A549 (cell line): ENCODE data around the gene GTF2IRD1. TPM values are rescaled to one million over a fixed set of nuclear protein-coding genes. Genes with fewer than 3 reads are reported as not detected.
"Not testable (repeated sequence)": the region's sequence is repeated elsewhere in the genome, so short reads cannot be mapped to it uniquely, and the experiment has no call there.

ENCODE experiments used
- ATAC-seq, 2 experiments: fragments of 200-7000 bp in 1 of 2; fragments of >200 bp in 1 of 2; cut with Nextera tagmentation in 1 of 2; cut with Tn5 transposase in 1 of 2; 3 replicates each; pipeline versions ENCODE4 v1.8.0 to v1.9.1; 2018 to 2020; ENCODE audit warnings: mild to moderate bottlenecking in 1 of 2, moderate library complexity in 1 of 2
- CTCF ChIA-PET: fragments of 300-600 bp; sonication (Branson Sonifier 250); formaldehyde crosslinking; extraction: SDS; loops from one replicate; lab custom pipeline; 2021; ENCODE audit warnings: antibody characterized with exemption, inconsistent platforms; lab: Yijun Ruan, JAX
- POLR2A ChIA-PET: fragments of 350-600 bp; formaldehyde crosslinking; extraction: SDS; loops from one replicate; lab custom pipeline; 2021; ENCODE audit warnings: antibody characterized with exemption, inconsistent platforms; lab: Yijun Ruan, JAX
- DNase-seq, 2 experiments: peaks; one replicate each; pipeline versions ENCODE4 v3.0.0 to v3.0.0-alpha.2; 2011 to 2016; ENCODE audit warnings: low read depth in 1 of 2, low spot score in 1 of 2
- FAIRE-seq: peaks from 2 replicates; lab custom pipeline; 2011; peaks lifted over from hg19 to GRCh38; lab: Jason Lieb, UNC
- H3K27ac ChIP-seq, 2 experiments: fragments of >200 bp; sonication (Bioruptor Twin); formaldehyde crosslinking; 3 replicates each; pipeline ENCODE4 v1.5.1; 2016 to 2017
- H3K4me1 ChIP-seq: fragments of >200 bp; sonication (Bioruptor Twin); formaldehyde crosslinking; 3 replicates; pipeline ENCODE4 v1.6.1; 2016
- H3K4me2 ChIP-seq: fragments of >200 bp; sonication (Bioruptor Twin); formaldehyde crosslinking; 3 replicates; pipeline ENCODE4 v1.6.1; 2016
- H3K4me3 ChIP-seq: fragments of >200 bp; sonication (Bioruptor Twin); formaldehyde crosslinking; 3 replicates; pipeline ENCODE4 v1.5.1; 2016
- H3K9me3 ChIP-seq: fragments of >200 bp; sonication (Bioruptor Twin); formaldehyde crosslinking; 3 replicates; pipeline ENCODE4 v1.6.1; 2016
- CEBPB ChIP-seq, 2 experiments: fragments of >200 bp in 1 of 2; sonication (Bioruptor Twin) in 1 of 2; formaldehyde crosslinking in 1 of 2; IDR thresholded peaks; 2 replicates each; pipeline ENCODE4 v1.6.1; 2012 to 2016
- EHF ChIP-seq: fragments of 250-450 bp; sonication (Bioruptor Pico); IDR thresholded peaks from 2 replicates; pipeline ENCODE4 v1.5.0; 2020; ENCODE audit warnings: mild to moderate bottlenecking
- EHMT2 ChIP-seq: fragments of 200-600 bp; sonication (generic); IDR thresholded peaks from 2 replicates; pipeline ENCODE4 v1.6.1; 2016; ENCODE audit warnings: antibody characterized with exemption, low read depth, mild to moderate bottlenecking, moderate library complexity
- EP300 ChIP-seq, 2 experiments: fragments of >200 bp; sonication (Bioruptor Twin); formaldehyde crosslinking; IDR thresholded peaks; 2 replicates in 1 of 2; 3 replicates in 1 of 2; pipeline ENCODE4 v1.6.1; 2016 to 2017
- ESRRA ChIP-seq: fragments of 150-350 bp; IDR thresholded peaks from 2 replicates; pipeline ENCODE4 v1.6.1; 2014; ENCODE audit warnings: mild to moderate bottlenecking, low read length, borderline replicate concordance
- HDAC2 ChIP-seq: fragments of 200-600 bp; sonication (generic); IDR thresholded peaks from 2 replicates; pipeline ENCODE4 v1.6.1; 2016
- HOXB13 ChIP-seq: fragments of 250-450 bp; sonication (Bioruptor Pico); IDR thresholded peaks from 2 replicates; pipeline ENCODE4 v1.5.0; 2020; ENCODE audit warnings: low read depth, mild to moderate bottlenecking, moderate library complexity
- JUN ChIP-seq, 2 experiments: fragments of >200 bp; sonication (Bioruptor Twin); formaldehyde crosslinking; IDR thresholded peaks; 2 replicates in 1 of 2; 3 replicates in 1 of 2; pipeline ENCODE4 v1.6.1; 2016 to 2017
- MYC ChIP-seq: IDR thresholded peaks from 2 replicates; pipeline ENCODE4 v1.6.1; 2012; ENCODE audit warnings: mild to moderate bottlenecking, inconsistent platforms, low read length, improper control_type of control experiment, borderline replicate concordance
- POLR2A ChIP-seq: IDR thresholded peaks from 2 replicates; pipeline ENCODE4 v1.6.1; 2012; ENCODE audit warnings: mild to moderate bottlenecking, low read length
- RFX5 ChIP-seq: fragments of 450-650 bp; IDR thresholded peaks from 2 replicates; pipeline ENCODE4 v1.7.1; 2014; ENCODE audit warnings: antibody characterized with exemption, mild to moderate bottlenecking, moderate library complexity
- SREBF2 ChIP-seq: fragments of 450-650 bp; IDR thresholded peaks from 2 replicates; pipeline ENCODE4 v1.6.1; 2014; ENCODE audit warnings: mild to moderate bottlenecking, moderate library complexity
- WGBS: methylation state at CpG from one replicate; pipeline ENCODE4 v1.1.6; 2017; ENCODE audit errors: missing lambda C conversion rate; 5-methylcytosine and 5-hydroxymethylcytosine counted together
- polyA plus RNA-seq, 4 experiments: library from polyadenylated mRNA; depleted of rRNA in 3 of 4; stranded (reverse); fragments of >200 nt; fragmentation: RNase III in 1 of 4; extraction: RNeasy Plus Mini Kit Qiagen cat#74134 plus additional on column Dnase treatment in 1 of 4; gene quantifications; 2 replicates in 3 of 4; 3 replicates in 1 of 4; pipeline ENCODE4 v1.2.3, GENCODE V29; 2011 to 2017
- TF ChIP-seq, protein P1 (sequence below): fragments of >200 bp; sonication (Bioruptor Twin); formaldehyde crosslinking; IDR thresholded peaks from 3 replicates; pipeline ENCODE4 v1.5.1; 2016
- TF ChIP-seq, protein P2 (sequence below): fragments of >200 bp; sonication (Bioruptor Twin); formaldehyde crosslinking; IDR thresholded peaks from 2 replicates; pipeline ENCODE4 v1.6.1; 2016

Gene GTF2IRD1
- polyA plus RNA-seq, 2 of the 4 experiments (the other 2 are of a cell fraction), result 19.9 to 20.5 TPM

GRCh38 chr7:74429153-74429747 is 24.5 kb upstream of the GTF2IRD1 start:
- 43% methylated on average over 17 of the region's 17 CpGs for WGBS
- Histone ChIP-seq H3K27ac (peak overlapping the region; percentile 69 to 80), H3K4me2 (peak overlapping the region; percentile 78), H3K9me3 (no peaks in the 10 kb centered on the region), H3K4me3 (no peak overlapping the region), H3K4me1 (peaks cover 21% of the 10 kb centered on the region)
- POLR2A ChIA-PET, result no interaction called here
- DNase-seq, result peak in 1 of 2 experiments; percentile 64
- TF ChIP-seq, protein P1, sequence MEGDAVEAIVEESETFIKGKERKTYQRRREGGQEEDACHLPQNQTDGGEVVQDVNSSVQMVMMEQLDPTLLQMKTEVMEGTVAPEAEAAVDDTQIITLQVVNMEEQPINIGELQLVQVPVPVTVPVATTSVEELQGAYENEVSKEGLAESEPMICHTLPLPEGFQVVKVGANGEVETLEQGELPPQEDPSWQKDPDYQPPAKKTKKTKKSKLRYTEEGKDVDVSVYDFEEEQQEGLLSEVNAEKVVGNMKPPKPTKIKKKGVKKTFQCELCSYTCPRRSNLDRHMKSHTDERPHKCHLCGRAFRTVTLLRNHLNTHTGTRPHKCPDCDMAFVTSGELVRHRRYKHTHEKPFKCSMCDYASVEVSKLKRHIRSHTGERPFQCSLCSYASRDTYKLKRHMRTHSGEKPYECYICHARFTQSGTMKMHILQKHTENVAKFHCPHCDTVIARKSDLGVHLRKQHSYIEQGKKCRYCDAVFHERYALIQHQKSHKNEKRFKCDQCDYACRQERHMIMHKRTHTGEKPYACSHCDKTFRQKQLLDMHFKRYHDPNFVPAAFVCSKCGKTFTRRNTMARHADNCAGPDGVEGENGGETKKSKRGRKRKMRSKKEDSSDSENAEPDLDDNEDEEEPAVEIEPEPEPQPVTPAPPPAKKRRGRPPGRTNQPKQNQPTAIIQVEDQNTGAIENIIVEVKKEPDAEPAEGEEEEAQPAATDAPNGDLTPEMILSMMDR, result no peak
- TF ChIP-seq, protein P2, sequence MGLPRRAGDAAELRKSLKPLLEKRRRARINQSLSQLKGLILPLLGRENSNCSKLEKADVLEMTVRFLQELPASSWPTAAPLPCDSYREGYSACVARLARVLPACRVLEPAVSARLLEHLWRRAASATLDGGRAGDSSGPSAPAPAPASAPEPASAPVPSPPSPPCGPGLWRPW, result peak; percentile 32; the same call in 1 of the 2 replicates
- peak in 1 of 2 experiments; percentile 52; a peak in 1 of 4 replicates for TF ChIP-seq CEBPB (IDR thresholded peaks at IDR 0.05)
- no peak for TF ChIP-seq POLR2A
- no peak for TF ChIP-seq MYC
- no peak for TF ChIP-seq EHMT2
- TF ChIP-seq EHF (CRISPR knock-in tag), result no peak
- no peak for TF ChIP-seq SREBF2
- TF ChIP-seq JUN (IDR thresholded peaks at IDR 0.05), result no peak
- peak; percentile 31; the same call in 1 of the 2 replicates for TF ChIP-seq HOXB13 (CRISPR knock-in tag)
- ATAC-seq, result peak; percentile 61 to 67
- FAIRE-seq, result no peak
- CTCF ChIA-PET, result interaction anchor here (0.6 to 6.8 kb wide), 12 partner anchors 9 to 1335 kb away, joined by 3 to 49 read pairs (median 4); no protein-coding TSS in a partner anchor

DNA sequence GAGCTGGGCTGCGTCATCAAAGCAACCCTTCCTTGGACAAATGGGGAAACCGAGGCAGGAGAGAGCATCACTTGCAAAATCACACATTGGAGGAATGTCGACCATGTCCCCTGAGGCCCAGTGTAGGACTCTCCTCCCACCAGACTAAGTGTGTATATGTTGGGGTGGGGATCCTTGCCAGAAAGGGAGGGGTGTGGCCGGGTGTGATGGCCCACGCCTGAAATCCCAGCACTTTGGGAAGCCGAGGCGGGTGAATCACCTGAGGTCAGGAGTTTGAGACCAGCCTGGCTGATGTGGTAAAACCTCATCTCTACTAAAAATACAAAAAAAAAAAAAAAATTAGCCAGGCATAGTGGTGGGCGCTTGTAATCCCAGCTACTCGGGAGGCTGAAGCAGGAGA is 23.3 kb upstream of the GTF2IRD1 start:
- ATAC-seq, H3K9me3 ChIP-seq, H3K4me2 ChIP-seq, POLR2A ChIA-PET, FAIRE-seq, DNase-seq, H3K4me3 ChIP-seq: not testable (repeated sequence)
- Histone ChIP-seq H3K4me1 (peaks cover 27% of the 10 kb centered on the region), H3K27ac (peak overlapping the region; percentile 33 to 80; a peak in 5 of 6 replicates)
- CTCF ChIA-PET, result interaction anchor here (1.2 to 6.8 kb wide), 4 partner anchors 10 to 29 kb away, joined by 3 to 49 read pairs (median 4); no protein-coding TSS in a partner anchor
- 69% methylated on average over 7 of the region's 9 CpGs for WGBS

DNA sequence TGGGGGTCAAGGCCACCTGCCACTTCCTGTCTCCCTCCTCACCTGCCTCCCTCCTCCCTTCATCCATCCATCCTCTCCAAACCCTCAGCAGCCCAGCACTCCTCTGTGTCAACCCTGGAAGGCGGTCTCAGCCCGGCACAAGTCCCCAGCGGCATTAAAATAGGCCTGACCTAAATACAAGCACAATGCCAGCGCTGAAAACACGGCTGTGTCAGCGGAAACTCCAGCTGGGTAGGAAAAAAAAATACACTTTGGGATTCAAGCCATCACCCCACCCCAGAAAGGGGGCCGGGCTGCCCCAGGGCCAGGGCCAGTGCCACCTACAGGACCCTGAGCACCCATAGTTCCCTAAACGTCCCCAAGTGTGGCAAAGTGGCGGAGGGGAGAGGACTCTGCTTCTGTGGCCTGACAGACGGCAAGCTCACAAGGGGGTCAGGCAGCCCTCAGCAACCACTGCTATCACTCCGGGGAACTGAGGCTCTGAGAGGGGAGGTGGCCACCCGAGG is 22.7 kb upstream of the GTF2IRD1 start:
- Histone ChIP-seq H3K4me1 (peaks cover 27% of the 10 kb centered on the region), H3K4me2 (no peak overlapping the region), H3K4me3 (no peak overlapping the region), H3K27ac (peak overlapping the region; percentile 33 to 80; a peak in 5 of 6 replicates), H3K9me3 (no peaks in the 10 kb centered on the region)
- DNase-seq, result no peak
- TF ChIP-seq ESRRA, result no peak
- TF ChIP-seq EP300 (IDR thresholded peaks at IDR 0.05), result no peak
- no peak for TF ChIP-seq CEBPB (IDR thresholded peaks at IDR 0.05)
- no peak for TF ChIP-seq RFX5
- no peak for TF ChIP-seq HDAC2
- ChIA-PET CTCF (interaction anchor here (0.9 to 6.8 kb wide), 3 partner anchors 14 to 21 kb away, joined by 3 to 49 read pairs (median 5); no protein-coding TSS in a partner anchor), POLR2A (no interaction called here)
- WGBS, result 68% methylated on average over 11 of the region's 12 CpGs
- no peak for FAIRE-seq
- ATAC-seq, result no peak

GRCh38 chr7:74437291-74437571 is 16.5 kb upstream of the GTF2IRD1 start:
- peaks cover 13% of the 10 kb centered on the region for H3K9me3 ChIP-seq
- ATAC-seq, H3K4me1 ChIP-seq, H3K4me2 ChIP-seq, DNase-seq, FAIRE-seq, POLR2A ChIA-PET, H3K4me3 ChIP-seq, H3K27ac ChIP-seq: not testable (repeated sequence)
- CTCF ChIA-PET, result interaction anchor here (0.6 to 2.2 kb wide), 5 partner anchors 11 to 578 kb away, joined by 3 to 11 read pairs (median 4); no protein-coding TSS in a partner anchor
- WGBS, result 93% methylated on average over 1 of the region's 1 CpG
